NCI-H2081 treated with DMSO at 0.1 percent for 48 hours (cell line): Measurements from ENCODE around the gene RNF168.
"Not testable (repeated sequence)": the region's sequence is repeated elsewhere in the genome, so short reads cannot be mapped to it uniquely, and the experiment has no call there.

Experiments used
- DNase-seq: peaks from one replicate; lab custom pipeline; 2025; lab: John Stamatoyannopoulos, UW

RNF168 gene, protein sequence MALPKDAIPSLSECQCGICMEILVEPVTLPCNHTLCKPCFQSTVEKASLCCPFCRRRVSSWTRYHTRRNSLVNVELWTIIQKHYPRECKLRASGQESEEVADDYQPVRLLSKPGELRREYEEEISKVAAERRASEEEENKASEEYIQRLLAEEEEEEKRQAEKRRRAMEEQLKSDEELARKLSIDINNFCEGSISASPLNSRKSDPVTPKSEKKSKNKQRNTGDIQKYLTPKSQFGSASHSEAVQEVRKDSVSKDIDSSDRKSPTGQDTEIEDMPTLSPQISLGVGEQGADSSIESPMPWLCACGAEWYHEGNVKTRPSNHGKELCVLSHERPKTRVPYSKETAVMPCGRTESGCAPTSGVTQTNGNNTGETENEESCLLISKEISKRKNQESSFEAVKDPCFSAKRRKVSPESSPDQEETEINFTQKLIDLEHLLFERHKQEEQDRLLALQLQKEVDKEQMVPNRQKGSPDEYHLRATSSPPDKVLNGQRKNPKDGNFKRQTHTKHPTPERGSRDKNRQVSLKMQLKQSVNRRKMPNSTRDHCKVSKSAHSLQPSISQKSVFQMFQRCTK

DNA sequence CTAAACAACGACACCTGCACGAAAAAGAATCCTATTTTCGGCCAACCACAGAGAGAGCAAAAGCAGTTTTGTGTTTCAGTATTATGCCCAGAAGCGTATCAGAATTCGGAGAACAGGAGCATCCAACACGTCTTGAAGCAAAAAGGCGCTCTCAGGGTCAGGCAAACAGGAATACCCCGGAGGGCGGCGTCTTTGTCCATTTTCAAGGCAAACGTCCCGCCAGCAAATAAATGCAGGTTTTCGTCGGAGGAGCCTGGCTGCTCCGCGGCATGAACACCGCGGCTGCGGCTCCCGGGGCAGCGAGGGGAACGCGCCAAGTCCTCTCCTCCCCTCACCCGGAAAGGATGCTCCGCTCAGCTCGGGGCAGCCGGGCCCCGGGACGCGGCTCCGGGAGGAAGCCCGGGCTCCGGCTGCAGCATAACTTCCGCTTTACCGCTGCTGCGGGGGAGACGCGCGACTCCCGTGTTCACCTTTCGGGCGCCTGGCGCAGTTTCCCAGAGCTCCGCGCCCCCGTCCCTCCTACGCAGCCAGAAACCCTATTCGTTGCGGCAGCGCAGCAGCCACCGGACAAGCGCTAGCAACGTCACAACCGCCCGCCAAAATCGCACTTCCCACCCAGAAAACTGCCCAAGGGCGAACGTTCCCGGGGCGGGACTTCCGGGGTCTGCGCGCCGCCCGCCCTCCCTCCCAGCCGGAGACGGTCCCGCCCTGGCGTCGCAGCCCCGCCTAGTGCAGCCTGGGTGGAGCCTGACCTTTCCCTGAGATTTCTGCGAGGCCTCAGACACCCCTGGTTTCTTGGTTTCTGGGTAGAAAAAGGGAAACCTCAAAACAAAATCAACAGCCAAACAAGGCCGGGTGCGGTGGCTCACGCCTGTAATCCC, at the start of gene RNF168:
Gene RNF168, minus strand, starts transcription at position 573 of the 881 bp plus-strand sequence. CDS start 595 bp downstream, outside the sequence.
- DNase-seq = peak; percentile 89

DNA sequence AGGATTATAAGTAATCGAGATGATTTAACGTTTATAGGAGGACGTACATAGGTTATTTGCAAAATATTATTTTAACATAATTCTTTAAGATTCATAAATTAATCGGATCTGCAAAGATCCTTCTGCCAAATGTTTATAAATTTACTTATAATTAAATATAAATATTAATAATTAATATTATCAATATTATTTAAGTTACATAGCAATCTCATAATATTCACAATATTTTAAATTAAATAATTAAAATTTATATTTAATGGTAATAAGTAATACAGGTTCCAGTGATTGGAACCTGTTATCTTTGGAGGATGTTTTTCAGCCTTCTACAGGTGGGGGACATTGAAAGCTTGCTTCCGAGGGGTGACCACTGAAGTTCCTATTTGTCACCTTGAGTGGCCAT, 48.7 kb upstream of the RNF168 start:
- DNase-seq = no peak

DNA sequence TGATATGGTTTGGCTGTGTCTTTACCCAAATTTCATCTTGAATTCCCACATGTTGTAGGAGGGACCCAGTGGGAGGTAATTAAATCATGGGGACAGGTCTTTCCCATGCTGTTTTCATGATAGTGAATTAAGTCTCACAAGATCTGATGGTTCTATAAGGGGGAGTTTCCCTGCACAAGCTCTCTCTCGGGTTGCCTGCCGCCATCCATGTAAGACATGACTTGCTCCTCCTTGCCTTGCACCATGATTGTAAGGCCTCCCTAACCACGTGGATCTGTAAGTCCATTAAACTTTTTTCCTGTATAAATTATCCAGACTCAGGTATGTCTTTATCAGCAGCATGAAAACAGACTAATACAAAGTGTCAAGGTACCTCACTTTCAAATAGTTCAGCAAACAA, 46.6 kb upstream of the RNF168 start:
- DNase-seq = not testable (repeated sequence)

DNA sequence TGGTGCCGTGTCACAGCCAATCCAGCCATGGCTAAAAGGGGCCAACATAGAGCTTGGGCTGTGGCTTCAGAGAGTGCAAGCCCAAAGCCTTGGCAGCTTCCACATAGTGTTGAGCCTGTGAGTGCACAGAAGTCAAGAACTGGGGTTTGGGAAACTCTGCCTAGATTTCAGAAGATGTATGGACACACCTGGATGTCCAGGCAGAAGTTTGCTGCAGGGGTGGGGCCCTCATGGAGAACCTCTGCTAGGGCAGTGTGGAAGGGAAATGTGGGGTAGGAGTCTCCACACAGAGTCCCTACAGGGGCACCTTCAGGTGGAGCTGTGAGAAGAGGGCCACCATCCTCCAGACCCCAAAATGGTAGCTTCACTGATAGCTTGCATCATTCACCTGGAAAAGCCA, 45.7 kb upstream of the RNF168 start:
- DNase-seq = not testable (repeated sequence)

DNA sequence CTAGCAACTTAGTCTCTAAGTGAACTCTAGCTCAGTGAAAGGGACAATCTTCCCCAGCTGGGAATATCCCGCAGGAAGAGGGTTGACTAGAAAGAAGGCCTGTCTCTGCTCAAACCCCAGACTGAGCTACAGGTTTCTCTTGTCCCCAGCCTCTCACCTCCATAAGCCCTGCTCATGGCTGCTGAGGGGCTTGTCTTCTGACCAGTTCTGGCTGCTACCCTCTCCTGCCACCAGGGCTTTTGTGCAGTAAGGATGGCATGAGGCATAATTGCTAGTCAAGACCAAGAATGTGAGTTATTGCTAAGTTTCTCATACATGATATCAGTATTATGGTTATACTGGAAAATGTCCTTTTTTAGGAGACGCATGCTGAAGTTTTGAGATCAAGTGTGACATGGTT, 43.5 kb upstream of the RNF168 start:
- no peak for DNase-seq

DNA sequence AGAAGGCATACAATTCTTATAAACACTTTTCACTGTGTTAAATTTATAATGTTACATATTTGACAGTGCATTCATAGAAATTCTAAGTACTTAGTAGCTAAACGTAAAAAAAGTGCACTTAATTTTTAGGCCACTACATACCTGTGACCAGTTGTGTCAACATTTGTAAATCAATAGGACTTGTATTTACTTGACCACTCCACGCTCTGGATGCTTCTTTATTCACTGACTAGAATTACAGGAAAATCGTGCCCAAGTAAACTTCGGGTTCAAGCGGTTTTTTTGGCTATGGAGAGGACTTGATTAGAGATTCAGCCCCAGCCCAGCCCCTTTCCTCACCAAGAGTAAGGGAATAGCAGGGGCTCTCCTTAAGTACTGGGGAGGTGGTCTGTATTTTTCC, 43.0 kb upstream of the RNF168 start:
- no peak for DNase-seq

DNA sequence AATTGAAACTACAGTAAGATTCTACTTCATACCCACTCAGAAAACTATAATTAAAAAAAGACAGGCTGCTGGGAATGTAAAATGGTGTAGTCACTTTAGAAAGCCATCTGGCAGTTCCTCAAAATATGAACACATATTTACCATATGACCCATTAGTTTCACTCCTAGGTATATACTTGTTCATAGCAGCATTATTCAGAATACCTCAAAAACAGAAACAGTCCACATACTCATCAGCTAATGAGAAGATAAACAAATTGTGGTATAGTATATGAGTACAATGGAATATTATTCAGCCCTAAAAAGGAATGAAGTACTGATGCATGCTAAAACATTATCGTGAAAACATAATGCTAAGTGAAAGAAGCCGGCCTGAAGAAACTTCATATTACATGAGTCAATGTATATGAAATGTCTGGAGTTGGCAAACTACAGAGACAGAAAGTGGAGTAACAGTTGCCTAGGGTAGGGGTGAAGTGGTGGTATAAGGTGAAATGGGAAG, 41.0 kb upstream of the RNF168 start:
- no peak for DNase-seq

DNA sequence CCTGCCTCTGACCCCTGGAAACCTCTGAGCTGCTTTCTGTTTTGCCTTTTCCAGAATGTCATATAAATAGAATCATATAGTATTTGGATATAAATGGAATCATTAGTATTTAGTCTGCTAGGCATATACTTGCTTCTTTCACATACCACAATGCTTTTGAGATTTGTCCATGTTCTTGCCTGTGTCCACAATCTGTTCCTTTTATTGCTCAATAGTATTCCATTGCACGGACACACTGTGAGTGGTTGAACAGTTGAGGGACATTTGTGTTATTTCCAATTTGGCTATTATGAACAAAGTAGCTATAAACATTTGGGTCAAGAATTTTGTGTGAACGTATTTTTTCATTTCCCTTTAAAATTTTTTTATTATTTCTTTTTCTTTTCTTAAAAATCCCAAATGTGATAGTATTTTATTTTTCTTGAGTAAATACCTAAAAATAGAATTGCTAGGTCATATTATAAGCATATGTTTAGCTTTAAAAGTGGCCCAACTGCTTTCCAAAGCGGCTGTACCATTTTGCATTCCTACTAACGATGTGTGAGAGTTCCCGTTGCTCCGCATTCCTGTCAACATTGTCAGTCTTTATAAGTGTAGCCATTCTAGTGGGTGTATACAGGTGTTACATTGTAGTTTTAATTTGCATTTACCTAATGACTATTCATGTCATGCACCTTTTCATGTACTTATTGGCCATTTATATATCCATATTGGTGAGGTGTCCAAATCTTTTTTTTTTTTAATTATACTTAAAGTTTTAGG, 38.3 kb upstream of the RNF168 start:
- DNase-seq = no peak

DNA sequence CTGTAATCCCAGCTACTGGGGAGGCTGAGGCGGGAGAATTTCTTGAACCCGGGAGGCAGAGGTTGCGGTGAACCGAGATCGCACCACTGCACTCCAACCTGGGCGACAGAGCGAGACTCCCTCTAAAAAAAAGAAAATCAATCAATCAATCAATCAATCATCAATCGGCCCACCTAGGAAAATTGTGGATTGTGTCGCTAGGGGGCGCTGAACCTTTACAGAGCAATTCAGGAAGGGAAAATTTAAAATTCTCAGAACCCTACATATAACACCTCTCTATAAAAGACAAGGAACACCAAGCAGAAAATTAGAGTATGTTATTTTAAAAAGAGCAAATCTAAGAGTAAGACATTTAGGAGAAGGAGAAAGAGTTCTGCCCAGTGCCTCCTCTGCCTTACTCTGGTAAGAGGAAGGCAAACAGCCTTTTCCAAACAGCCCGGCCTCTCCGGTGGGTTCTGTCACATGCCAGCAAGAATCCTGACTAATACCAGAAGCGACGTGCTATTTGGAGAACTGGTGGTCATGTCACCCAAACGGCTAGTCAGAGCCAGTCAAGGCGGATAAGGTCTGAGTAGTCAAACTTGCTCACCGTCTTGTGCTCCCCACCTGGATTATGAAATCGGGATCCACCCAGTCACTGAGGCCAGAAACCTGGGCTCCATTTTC, 33.9 kb upstream of the RNF168 start:
- DNase-seq = no peak

DNA sequence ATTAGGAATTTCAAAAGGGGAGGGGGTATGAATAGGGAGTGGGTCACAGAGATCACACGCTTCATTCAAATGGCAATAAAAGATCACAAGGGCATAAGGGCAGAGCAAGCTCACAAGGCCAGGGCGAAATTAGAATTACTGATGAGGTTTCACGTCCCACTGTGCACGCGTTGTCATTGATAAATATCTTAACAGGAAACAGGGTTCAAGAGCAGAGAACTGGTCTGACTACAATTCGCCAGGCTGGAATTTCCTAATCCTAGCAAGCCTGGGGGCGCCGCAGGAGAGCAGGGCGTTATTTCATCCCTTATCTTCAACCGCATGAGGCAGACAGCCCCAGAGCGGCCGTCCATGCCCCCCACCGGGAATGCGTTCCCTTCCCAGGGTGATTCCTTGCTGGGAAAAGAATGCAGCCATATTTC, 29.7 kb upstream of the RNF168 start:
- DNase-seq = no peak

DNA sequence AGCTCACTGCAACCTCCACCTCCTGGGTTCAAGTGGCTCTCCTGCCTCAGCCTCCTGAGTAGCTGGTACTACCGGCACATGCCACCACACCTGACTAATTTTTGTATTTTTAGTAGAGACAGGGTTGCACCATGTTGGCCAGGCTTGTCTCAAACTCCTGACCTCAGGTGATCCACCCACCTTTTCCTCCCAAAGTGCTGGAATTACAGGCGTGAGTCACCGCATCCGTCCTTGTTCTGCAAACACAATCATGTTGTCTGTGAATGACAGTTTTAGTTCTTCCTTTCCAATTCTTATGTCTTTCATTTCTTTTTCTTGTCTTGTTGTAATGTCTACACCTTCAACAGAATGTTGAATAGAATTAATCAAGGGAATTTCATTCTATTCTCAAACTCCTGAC, 27.9 kb upstream of the RNF168 start:
- no peak for DNase-seq

DNA sequence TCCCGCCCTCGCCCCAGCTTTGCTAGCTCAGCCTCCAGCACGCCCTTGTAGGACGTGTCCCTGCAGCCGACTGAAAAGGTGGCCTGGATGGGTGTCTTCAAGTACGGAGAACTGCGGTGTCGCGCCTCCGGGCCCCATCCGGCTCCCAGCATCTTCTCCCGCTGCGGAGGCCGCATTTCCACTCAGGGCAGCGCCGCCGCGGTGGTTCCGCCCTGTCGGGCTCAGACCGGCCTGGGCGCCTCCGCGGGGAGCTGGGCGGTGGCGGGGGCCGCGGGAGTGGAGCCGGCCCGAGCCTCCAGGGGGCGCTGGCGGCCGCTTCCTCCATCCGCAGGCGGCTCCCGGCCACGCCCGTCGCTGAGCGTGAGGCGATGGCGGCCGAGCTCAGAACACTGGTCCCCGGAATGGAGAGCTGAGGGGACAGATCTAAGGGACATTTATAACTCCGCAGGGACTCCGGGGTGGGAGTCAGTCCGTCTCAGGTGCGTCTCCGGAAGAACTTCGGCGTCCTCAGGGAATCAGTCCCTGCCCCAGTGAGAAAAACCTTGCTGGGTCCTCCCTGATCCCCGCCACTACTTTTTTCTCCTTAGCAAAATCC, 25.2 kb upstream of the RNF168 start:
- no peak for DNase-seq

DNA sequence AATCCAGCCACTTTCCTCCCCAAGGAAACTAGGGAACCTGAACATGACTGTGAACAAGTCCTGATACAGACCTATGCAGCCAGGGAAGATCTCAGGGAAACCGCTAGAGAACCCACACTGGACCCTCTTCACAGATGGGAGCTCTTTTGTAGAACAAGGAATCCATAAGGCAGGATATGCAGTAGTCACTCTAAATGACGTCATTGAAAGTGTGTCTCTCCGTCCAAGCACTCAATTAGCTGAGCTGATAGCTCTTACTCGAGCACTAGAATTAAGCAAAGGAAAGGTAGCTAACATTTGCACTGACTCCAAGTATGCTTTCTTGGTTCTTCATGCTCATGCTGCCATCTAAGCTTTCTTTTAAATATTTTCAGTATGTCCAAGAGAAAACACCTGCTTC, 21.6 kb upstream of the RNF168 start:
- no peak for DNase-seq

DNA sequence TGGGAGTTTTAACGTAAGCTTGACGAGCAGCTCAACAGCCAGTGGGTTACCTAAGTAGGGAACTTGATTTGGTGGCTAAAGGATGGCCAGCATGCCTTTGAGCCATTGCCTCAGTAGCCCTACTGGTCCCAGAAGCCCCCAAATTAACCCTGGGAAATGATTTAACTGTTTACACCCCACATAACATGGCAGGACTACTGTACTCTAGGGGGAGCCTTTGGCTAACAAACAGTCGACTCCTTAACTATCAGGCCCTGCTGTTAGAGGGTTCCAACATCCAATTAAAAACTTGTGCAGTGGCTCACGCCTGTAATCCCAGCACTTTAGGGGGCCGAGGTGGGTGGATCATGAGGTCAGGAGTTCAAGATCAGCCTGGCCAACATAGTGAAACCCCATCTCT, 21.0 kb upstream of the RNF168 start:
- DNase-seq = no peak

DNA sequence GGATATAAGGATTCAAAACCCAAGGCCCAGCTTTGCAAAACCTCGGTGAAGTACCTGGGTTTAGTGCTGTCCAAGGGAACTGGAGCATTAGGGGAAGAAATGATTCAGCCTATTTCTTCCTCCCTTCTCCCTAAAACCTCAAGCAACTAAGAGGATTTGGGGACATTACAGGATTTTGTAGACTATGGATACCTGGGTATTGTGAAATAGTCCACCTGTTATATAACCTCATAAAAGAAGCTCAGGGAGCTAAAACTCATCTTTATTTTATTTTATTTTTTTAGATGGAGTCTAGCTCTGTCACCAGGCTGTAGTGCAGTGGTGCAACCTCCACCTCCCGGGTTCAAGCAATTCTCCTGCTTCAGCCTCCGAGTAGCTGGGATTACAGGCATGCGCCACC, 20.3 kb upstream of the RNF168 start:
- DNase-seq = no peak

DNA sequence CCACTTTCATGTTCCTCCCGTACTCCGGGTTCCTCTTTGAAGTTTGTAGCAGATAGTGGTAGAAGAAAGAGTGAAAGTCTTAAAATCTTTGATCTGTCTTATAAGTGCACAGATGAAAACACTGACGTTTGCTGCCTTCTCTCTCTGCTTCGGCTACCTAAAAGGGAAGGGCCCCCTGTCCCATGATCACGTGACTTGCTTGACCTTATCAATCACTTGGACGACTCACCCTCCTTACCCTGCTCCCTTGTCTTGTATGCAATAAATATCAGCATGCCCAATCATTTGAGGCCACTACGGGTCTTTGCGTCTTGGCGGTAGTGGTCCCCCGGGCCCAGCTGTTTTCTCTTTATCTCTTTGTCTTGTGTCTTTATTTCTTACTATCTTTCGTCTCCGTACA, 17.7 kb upstream of the RNF168 start:
- DNase-seq = not testable (repeated sequence)

DNA sequence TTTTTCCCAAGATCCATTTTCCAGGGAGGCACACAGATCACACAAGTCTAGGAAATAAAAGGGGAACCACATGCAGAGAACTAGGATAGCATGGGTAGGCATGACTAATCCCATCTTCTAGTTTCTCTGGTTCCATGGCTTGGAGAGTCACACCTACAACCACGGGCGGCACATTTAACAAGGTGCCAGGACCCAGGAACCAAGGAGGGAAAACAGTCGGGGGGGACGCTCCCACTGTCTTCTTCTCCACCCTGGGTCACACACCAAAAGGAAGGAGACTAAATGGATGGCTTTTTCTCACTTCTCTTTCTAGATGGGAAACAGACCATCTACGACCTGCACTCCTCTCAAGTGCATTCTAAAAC, 16.1 kb upstream of the RNF168 start:
- DNase-seq = no peak

DNA sequence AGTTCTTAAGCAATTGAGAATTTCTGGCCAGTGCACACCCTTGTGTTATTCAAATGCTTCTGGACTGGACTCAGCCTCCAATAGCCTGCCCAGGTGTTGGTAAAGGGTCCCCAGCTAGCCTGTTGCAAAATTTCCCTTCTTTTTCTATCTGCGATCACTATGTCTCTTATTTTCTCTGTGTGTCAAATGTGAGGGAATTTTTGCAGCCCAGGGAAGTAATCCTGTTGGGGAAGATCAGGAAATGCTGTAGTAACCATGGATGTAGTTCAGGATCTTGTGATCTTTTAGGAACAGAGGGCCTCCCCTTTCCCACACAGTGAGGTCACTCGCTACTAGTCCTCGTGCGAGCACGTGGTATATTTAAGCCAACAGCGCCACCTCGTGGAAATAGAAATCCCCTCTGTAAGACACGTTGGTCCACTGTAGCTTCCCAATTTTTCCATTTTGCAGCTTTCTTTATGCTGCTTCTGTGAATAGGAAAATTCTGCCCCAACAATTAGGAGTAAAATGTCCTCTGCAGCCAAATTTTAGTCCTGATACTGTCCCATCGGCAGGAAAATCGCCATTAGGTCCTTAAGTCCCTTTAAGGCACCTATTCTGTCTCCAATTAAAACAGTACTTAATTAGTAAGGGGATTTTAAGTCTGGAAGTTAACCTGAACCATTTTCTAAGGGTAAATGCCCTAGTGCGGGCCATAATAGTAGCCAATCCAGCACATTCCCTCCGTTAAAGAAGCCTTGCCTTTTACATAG, 15.6 kb upstream of the RNF168 start:
- no peak for DNase-seq

DNA sequence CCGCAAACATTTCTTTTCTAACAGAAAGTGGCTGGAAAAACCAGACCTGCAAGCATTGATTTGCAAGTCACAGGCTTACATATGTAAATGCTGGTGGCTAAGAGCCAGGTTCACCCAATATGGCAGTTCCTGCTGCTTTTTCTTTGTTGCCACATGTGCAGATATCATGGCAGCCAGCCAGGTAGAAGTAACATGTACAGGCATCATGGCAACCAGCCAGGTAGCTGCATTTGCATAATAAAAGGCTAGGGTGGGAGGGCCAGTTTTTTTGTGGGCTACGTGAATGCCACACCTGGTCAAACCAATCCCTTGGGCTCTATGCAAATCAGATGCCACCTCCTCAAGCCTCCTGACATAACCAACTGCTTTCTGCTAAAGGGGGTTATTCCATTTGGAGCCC, 14.4 kb upstream of the RNF168 start:
- peak; percentile 88 for DNase-seq

DNA sequence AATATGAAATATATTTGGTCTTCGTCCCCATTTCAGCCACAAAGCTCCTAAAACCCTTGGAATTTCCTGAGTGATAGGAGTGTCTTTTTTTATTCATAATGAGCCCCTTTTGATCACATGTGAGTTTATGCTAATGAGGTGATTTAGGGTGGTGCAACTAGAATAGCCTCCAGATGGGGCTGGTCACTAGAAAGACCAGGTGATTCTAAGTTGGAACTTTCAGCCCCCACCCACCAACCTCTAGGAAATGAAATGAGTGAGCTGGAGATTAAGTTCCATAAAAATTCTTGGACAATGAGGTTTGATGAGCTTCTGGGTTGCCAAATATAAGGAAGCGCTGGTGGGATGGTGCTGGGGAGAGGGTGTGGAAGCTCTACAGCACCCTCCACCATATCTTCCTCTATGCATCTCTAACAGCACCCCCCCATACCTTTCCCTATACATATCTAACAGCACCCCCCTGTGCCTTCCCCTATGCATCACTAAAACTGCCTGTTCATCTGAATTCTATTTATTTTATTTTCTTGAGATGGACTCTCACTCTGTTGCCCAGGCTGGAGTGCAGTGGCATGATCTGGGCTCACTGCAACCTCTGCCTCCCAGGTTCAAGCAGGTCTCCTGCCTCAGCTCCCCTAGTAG, 13.7 kb upstream of the RNF168 start:
- no peak for DNase-seq
